Liver (tissue), 3 donors: ENCODE results near the gene DPEP3.

ENCODE experiments used
- CTCF ChIP-seq: fragments of 150-350 bp; IDR thresholded peaks from 2 replicates; pipeline ENCODE4 v1.5.1; 2017; ENCODE audit warnings: improper control_type of control experiment, low read depth, low read length; ENCODE audit not compliant: missing input control
- FOXA1 ChIP-seq: IDR thresholded peaks from 2 replicates; pipeline ENCODE4 v1.6.1; 2016; ENCODE audit warnings: antibody characterized with exemption
- SP1 ChIP-seq: IDR thresholded peaks from 2 replicates; pipeline ENCODE4 v1.6.1; 2018; ENCODE audit warnings: antibody characterized with exemption, mild to moderate bottlenecking
- donor health status: healthy.
- donor health status: healthy.

- TF ChIP-seq SP1 (no peak), CTCF (no peak), FOXA1 (no peak)
Measured at GRCh38 chr16:68019167-68019680, 38.9 kb upstream of the DPEP3 start.
